Smooth muscle cell (in vitro differentiated cells): Measurements from ENCODE around the gene GRB10. TPM values are rescaled to one million over a fixed set of nuclear protein-coding genes. Genes with fewer than 3 reads are reported as not detected.
"Not testable (repeated sequence)": the region's sequence is repeated elsewhere in the genome, so short reads cannot be mapped to it uniquely, and the experiment has no call there.

ENCODE experiments used
- DNase-seq: peaks from one replicate; lab custom pipeline; 2025; ENCODE audit not compliant: unreplicated experiment; lab: John Stamatoyannopoulos, UW
- H2AFZ ChIP-seq: fragments of 200-600 bp; sonication (generic); 2 replicates; pipeline ENCODE4 v1.6.0; 2016; ENCODE audit warnings: antibody characterized with exemption, low read depth, mild to moderate bottlenecking
- H3F3A ChIP-seq: fragments of 200-600 bp; sonication (generic); 2 replicates; pipeline ENCODE4 v1.6.0; 2017; ENCODE audit warnings: antibody characterized with exemption, low read depth
- H3K27ac ChIP-seq: fragments of 200-600 bp; sonication (generic); 2 replicates; pipeline ENCODE4 v1.5.1; 2016; ENCODE audit warnings: low read depth, mild to moderate bottlenecking
- H3K27me3 ChIP-seq: fragments of 200-600 bp; sonication (generic); 2 replicates; pipeline ENCODE4 v1.6.1; 2016; ENCODE audit warnings: low read depth, mild to moderate bottlenecking
- H3K36me3 ChIP-seq: fragments of 200-600 bp; sonication (generic); 2 replicates; pipeline ENCODE4 v1.5.1; 2016; ENCODE audit warnings: low read depth
- H3K4me1 ChIP-seq: fragments of 200-600 bp; sonication (generic); 2 replicates; pipeline ENCODE4 v1.5.1; 2016; ENCODE audit warnings: low read depth
- H3K4me2 ChIP-seq: fragments of 200-600 bp; sonication (generic); 2 replicates; pipeline ENCODE4 v1.6.0; 2016; ENCODE audit warnings: mild to moderate bottlenecking
- H3K4me3 ChIP-seq: fragments of 200-600 bp; sonication (generic); 2 replicates; pipeline ENCODE4 v1.5.1; 2016; ENCODE audit warnings: mild to moderate bottlenecking
- H3K79me2 ChIP-seq: fragments of 200-600 bp; sonication (generic); 2 replicates; pipeline ENCODE4 v1.6.0; 2016; ENCODE audit warnings: low read depth, mild to moderate bottlenecking
- H3K9ac ChIP-seq: fragments of 200-600 bp; sonication (generic); 2 replicates; pipeline ENCODE4 v1.6.0; 2016; ENCODE audit warnings: low read depth
- H3K9me3 ChIP-seq: fragments of 200-600 bp; sonication (generic); replicated peaks from 2 replicates; pipeline ENCODE4 v1.5.1; 2016; ENCODE audit warnings: low read depth
- H4K20me1 ChIP-seq: fragments of 200-600 bp; sonication (generic); 2 replicates; pipeline ENCODE4 v1.6.0; 2016; ENCODE audit warnings: low read depth
- CTCF ChIP-seq: fragments of 200-600 bp; sonication (generic); IDR thresholded peaks from 2 replicates; pipeline ENCODE4 v1.5.1; 2017; ENCODE audit warnings: borderline replicate concordance, mild to moderate bottlenecking, antibody characterized with exemption; ENCODE audit not compliant: insufficient read depth, poor library complexity, severe bottlenecking
- WGBS: methylation state at CpG from one replicate; pipeline ENCODE4 v1.1.7; 2016; ENCODE audit warnings: low lambda C conversion rate; 5-methylcytosine and 5-hydroxymethylcytosine counted together
- polyA plus RNA-seq: library from polyadenylated mRNA; unstranded; fragments of >200 nt; fragmentation: Nextera tagmentation; extraction: Ambion mirVana; gene quantifications from 2 replicates; pipeline ENCODE4 v1.2.1, GENCODE V29; 2016
- total RNA-seq: library from RNA; depleted of rRNA; stranded (reverse); fragments of >200 nt; gene quantifications from 2 replicates; pipeline ENCODE4 v1.2.3, GENCODE V29; 2014

The GRB10 gene
- total and polyA plus RNA-seq, 2 experiments from 2014 or later: 18.0 to 20.1 TPM

GRCh38 chr7:50584386-50584785 is 198.3 kb downstream of the GRB10 start:
- no peak overlapping the region for H3K9ac ChIP-seq
- no peaks in the 10 kb centered on the region for H3K27me3 ChIP-seq
- H3F3A ChIP-seq: no peaks in the 10 kb centered on the region
- H3K4me1 ChIP-seq: no peaks in the 10 kb centered on the region
- TF ChIP-seq CTCF: no peak
- no peak overlapping the region for H2AFZ ChIP-seq
- H3K79me2 ChIP-seq: no peaks in the 10 kb centered on the region
- peak overlapping the region; percentile 29 for H3K27ac ChIP-seq
- no peak for DNase-seq
- no peaks in the 10 kb centered on the region for H3K36me3 ChIP-seq
- no peaks in the 10 kb centered on the region for H3K9me3 ChIP-seq
- H3K4me3 ChIP-seq: no peak overlapping the region
- no peak overlapping the region for H3K4me2 ChIP-seq
- no peaks in the 10 kb centered on the region for H4K20me1 ChIP-seq
- 84% methylated on average over 4 of the region's 4 CpGs for WGBS

GRCh38 chr7:50583295-50583694 is 199.4 kb downstream of the GRB10 start:
- 96% methylated on average over 4 of the region's 4 CpGs for WGBS
- not testable (repeated sequence) for H3K27me3 ChIP-seq, H3K4me3 ChIP-seq, H3K4me1 ChIP-seq, H3K79me2 ChIP-seq, H2AFZ ChIP-seq, H3F3A ChIP-seq, H3K36me3 ChIP-seq, H3K9ac ChIP-seq, DNase-seq, H3K27ac ChIP-seq, H3K9me3 ChIP-seq, H4K20me1 ChIP-seq, H3K4me2 ChIP-seq

GRCh38 chr7:50582271-50582670 is 200.4 kb downstream of the GRB10 start:
- H3K4me2 ChIP-seq, H3F3A ChIP-seq, H3K9me3 ChIP-seq, H3K4me1 ChIP-seq, H3K4me3 ChIP-seq, H3K9ac ChIP-seq, H2AFZ ChIP-seq, H4K20me1 ChIP-seq, H3K36me3 ChIP-seq, DNase-seq, H3K27ac ChIP-seq, H3K79me2 ChIP-seq, H3K27me3 ChIP-seq: not testable (repeated sequence)
- 97% methylated on average over 4 of the region's 4 CpGs for WGBS

GRCh38 chr7:50580666-50581065 is 202.0 kb downstream of the GRB10 start:
- H3K9me3 ChIP-seq, H3K27ac ChIP-seq, H3K79me2 ChIP-seq, H3K27me3 ChIP-seq, H3F3A ChIP-seq, DNase-seq, H4K20me1 ChIP-seq, H3K4me2 ChIP-seq, H3K36me3 ChIP-seq, H2AFZ ChIP-seq, H3K9ac ChIP-seq, H3K4me3 ChIP-seq, H3K4me1 ChIP-seq: not testable (repeated sequence)
- WGBS: 90% methylated on average over 2 of the region's 2 CpGs

- no peak for TF ChIP-seq CTCF
- Histone ChIP-seq H3K36me3 (no peaks in the 10 kb centered on the region), H3K9me3 (no peaks in the 10 kb centered on the region), H3K4me1 (no peaks in the 10 kb centered on the region), H3K27ac (no peak overlapping the region), H4K20me1 (no peaks in the 10 kb centered on the region), H3K27me3 (no peaks in the 10 kb centered on the region), H3K4me3 (no peak overlapping the region), H2AFZ (no peak overlapping the region), H3K9ac (no peak overlapping the region), H3F3A (no peaks in the 10 kb centered on the region), H3K4me2 (no peak overlapping the region), H3K79me2 (no peaks in the 10 kb centered on the region)
- 56% methylated on average over 5 of the region's 5 CpGs for WGBS
- DNase-seq: no peak
These were observed 202.6 kb downstream of the GRB10 start for GRCh38 chr7:50580057-50580456.

GRCh38 chr7:50578105-50578504 is 204.6 kb downstream of the GRB10 start:
- H3K9me3 ChIP-seq, H3K9ac ChIP-seq: not testable (repeated sequence)
- WGBS: 93% methylated on average over 4 of the region's 4 CpGs

More at GRCh38 chr7:50578105-50578504, 204.6 kb downstream of the GRB10 start:
- H3K36me3 ChIP-seq, DNase-seq, H2AFZ ChIP-seq, H4K20me1 ChIP-seq, H3K4me3 ChIP-seq, H3K27ac ChIP-seq, H3K27me3 ChIP-seq, H3F3A ChIP-seq, H3K4me1 ChIP-seq, H3K79me2 ChIP-seq, H3K4me2 ChIP-seq: not testable (repeated sequence)
